NCI-H2171 treated with DMSO at 0.1 percent for 48 hours (cell line): ENCODE results near the gene CD302.
A peak's percentile ranks its signal among the peaks of the same experiment; 100 is the strongest.
"Not testable (repeated sequence)": the region's sequence is repeated elsewhere in the genome, so short reads cannot be mapped to it uniquely, and the experiment has no call there.

Source experiments
- DNase-seq: peaks from one replicate; lab custom pipeline; 2025; lab: John Stamatoyannopoulos, UW

The CD302 gene

GRCh38 chr2:159793326-159793725 lies 4.7 kb downstream of the CD302 start:
- DNase-seq, result no peak

GRCh38 chr2:159792599-159792998 lies 5.4 kb downstream of the CD302 start:
- DNase-seq, result no peak

DNA sequence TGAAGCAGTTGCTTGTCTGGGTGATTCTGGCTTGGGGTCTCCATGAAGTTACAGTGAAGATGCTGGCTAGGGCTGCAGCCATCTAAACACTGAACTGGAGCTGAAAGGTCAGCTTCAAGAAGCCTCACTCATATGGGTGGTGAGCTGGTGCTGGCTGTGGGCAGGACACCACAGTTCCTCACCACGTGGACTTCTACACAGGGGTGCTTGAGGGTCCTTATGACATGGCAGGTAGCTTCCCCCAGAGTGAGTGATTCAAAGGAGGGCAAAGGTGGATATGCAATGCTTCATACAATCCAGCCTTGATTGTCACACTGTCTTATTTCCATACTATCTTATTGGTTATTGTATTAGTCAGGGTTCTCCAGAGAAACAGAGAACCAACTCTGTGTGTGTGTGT lies 6.0 kb downstream of the CD302 start:
- no peak for DNase-seq

GRCh38 chr2:159790323-159790722 lies 7.7 kb downstream of the CD302 start:
- no peak for DNase-seq

- DNase-seq, result no peak
Observed at GRCh38 chr2:159788253-159788652, 9.8 kb downstream of the CD302 start.

DNA sequence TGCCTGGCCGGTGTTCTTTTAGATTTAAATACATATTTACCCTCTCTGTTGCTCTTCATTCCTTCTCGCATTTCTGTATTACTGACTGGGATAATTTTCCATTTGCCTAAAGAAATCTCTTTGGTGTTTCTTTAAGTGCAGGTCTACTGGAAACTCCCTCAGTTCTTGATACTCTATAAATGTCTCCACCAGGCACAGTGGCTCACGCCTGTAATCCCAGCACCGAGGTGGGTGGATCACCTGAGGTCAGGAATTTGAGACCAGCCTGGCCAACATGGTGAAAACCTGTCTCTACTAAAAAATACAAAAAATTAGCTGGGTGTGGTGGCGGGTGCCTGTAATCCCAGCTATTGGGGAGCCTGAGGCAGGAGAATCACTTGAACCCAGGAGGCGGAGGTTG lies 10.4 kb downstream of the CD302 start:
- DNase-seq, result not testable (repeated sequence)

DNA sequence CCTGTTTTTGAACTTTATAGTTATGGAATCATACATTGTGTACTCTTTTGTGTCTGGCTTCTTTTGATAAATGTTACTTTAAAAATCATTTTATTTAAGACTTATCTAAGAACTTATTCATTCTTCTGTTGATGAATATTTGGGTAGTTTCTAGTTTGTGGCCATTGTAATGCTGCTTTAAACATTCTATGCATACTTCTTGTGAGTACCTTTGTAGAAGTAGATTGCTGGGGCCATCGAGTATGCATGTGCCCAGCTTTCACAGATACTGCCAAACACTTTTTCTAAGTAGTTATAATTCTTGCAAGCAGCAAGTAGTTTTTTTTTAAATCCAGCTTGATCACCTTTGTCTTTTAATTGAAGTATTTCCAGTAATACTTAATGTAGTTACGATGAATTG lies 11.1 kb downstream of the CD302 start:
- no peak for DNase-seq

DNA sequence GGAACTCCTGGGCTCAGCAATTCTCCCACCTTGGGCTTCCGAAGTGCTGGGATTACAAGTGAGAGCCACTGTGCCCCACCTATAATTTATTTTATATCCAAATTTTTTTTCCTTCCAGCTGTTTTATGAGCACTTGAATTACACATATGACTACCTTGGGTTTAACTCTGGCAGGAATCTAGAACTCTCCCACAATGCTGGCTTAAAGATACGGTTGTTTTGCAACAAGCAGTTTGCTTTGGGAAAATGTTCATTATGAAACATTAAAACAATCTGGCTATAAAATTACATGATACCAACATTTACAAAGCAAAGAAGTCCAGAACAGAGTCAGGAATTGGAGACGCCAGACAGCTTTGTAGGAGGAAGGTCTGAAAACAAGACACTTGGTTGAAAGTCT lies 12.8 kb downstream of the CD302 start:
- DNase-seq, result no peak

DNA sequence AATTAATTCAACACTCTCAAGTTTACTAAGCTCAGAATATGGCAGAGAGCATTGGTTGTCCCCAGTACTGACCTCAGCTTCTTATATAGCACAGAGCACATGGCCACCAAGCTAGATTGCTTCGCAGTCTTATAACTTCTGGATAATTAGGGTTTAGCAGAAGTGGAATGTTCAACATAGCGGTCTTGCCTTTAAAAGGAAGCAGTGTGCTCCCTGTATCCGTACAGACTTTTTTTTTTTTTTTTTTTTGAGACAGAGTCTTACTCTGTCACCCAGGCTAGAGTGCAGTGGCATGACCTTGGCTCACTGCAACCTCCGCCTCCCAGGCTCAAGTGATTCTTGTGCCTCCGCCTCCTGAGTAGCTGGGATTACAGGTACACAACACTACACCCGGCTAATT lies 13.3 kb downstream of the CD302 start:
- DNase-seq, result not testable (repeated sequence)

GRCh38 chr2:159783556-159783955 lies 14.5 kb downstream of the CD302 start:
- DNase-seq, result no peak

DNA sequence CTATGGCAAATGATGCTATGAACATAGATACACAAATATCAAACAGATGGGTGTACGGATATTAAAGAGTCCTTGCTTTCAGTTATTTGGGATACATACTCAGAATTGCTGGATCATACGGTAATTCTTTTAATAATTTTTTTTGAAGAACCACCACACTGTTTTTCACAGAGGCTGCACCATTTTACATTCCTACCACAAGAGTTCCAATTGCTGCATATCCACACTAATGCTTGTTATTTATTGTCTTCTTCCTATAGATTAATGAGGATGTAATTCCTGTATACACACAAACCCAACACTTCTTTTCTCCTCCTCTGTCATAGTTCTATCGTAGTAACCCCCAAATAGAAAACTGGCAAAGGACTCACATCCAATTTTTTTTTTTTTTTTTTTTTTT lies 21.7 kb downstream of the CD302 start:
- no peak for DNase-seq

DNA sequence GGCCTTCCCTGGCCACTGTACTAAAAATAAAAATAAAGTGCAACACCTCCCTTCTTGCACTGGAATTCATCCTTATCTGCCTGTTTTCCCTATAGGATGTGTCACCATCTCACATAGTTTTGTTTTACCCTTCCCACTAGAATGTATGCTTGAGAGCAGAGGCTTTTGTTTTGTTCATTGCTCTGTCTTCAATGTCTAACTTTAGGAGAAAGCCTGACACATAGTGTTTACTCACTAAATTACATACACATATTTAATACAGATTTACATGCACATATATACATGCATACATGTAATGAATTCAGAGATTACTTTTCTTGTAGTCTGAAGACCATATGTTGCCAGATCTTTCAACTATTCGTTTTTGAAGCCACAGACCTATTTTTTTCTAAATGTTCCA lies 23.0 kb downstream of the CD302 start:
- DNase-seq, result peak; percentile 39

- peak; percentile 39 for DNase-seq
Observed at GRCh38 chr2:159774370-159774990, 23.5 kb downstream of the CD302 start.

DNA sequence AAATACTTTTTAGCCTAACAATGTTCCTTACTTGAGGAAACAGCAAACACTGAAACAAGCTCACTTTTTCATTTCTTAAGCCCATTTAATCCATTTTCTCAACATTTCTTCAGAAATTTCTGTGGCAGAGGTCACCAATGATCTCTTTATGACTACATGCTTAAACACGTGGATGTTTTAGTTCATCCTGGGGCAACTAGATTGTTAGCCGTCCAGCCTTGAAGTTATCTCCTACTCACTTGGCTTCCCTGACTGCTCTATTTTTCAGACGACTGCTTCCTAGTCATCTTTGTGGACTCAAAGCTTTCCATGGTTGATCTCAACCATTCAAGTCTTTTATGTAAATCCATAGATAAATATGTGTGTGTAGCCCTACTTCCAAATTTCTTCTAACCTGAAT lies 24.1 kb downstream of the CD302 start:
- no peak for DNase-seq

DNA sequence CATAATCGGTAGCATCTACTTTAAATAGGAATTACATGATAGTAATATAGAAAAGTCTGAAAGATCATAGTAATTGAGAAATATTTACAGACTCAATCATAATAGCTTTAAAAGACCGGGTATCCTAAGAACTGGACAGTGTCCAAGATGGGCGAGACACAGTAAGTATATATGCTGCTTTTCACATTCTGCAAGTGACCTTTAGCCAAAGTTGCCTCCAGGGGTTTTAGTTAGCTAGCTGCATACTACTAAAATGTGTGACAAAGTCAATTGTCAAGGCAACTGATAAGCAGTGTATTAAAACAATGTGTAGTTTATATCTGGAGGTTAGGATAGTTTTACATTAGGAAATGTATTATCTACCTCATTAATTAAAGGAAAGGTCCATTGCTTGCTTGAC lies 24.6 kb downstream of the CD302 start:
- no peak for DNase-seq

GRCh38 chr2:159769147-159769546 lies 28.9 kb downstream of the CD302 start:
- no peak for DNase-seq

GRCh38 chr2:159762075-159762474 lies 35.9 kb downstream of the CD302 start:
- DNase-seq, result no peak

- no peak for DNase-seq
Observed at GRCh38 chr2:159760326-159760725, 37.7 kb downstream of the CD302 start.

DNA sequence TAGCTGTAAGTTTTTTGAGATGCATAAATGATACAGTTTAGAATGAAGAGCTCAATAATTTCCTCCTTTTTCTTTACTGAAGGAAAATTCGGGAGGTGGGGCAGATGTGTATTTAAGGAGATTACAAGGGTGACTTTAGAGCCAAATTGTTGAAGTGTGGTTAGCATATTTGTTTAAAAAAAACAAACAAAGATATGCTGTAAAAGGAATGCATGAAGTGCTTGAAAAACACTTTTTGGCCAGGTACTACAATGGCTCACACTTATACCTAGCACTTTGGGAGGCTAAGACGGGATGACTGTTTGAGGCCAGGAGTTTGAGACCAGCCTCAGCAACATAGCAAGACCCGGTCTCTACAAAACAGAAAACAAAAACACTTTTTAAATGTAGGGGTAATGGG lies 38.4 kb downstream of the CD302 start:
- no peak for DNase-seq

DNA sequence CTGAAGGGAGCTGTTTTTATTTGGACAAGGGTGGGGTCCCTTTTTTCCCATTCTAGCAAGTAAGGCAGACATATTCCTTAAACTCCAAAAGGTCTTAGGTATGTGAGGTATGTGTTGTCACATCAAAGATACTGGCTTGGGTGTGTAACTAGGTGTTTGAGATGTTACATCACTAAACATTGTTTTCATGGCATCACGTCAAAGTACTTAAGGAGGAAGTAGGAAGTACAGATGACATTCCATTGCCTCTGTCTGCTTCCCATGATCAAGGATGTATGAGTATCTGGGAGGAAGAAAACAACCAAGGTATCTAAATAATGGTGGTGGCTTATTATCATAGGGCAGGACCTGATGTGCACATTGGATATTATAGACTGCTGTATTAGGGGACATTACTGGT lies 39.3 kb downstream of the CD302 start:
- no peak for DNase-seq

- DNase-seq, result no peak
Observed at GRCh38 chr2:159758239-159758638, 39.8 kb downstream of the CD302 start.

DNA sequence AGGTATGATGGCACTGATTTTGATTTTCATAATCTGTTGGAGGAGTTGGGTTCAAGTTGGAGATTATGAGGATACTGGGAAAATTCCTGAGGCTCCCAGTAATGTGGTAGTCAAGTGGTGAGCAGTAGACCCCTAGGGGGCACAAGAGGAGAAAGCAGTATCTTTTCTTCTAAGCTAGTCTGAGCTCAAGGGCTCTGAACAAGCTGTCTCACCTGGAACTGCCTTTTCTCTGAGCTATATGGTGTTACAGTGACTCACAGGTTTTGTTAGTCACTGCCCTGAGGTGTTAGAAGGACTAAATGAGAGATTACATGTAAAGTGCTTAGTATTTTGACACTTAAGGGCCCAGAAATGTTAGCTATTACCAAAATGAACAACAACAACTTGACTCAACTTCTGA lies 42.2 kb downstream of the CD302 start:
- no peak for DNase-seq

GRCh38 chr2:159755014-159755413 lies 43.0 kb downstream of the CD302 start:
- DNase-seq, result no peak

DNA sequence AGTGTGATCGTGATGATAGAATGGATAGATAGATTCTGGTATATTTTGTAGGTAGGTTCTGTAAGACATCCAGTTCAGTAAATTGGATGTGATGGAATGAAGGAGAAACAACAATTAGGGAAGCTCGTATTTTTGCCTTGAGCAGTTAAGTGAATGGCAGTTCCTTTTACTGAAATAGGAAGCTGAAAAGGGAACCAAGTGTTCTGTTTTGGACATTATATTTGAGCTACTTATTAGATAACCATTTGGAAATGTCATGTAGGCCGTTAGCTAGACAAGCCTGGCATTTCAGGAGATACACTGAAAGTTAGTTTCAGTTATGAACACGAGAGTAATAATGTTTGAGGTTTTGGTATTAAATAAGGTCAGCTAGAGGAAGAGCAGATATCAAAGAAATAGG lies 44.2 kb downstream of the CD302 start:
- DNase-seq, result no peak

- no peak for DNase-seq
Observed at GRCh38 chr2:159750873-159751272, 47.1 kb downstream of the CD302 start.
